ENCODE results near the gene GNA12. TPM values are rescaled to one million over a fixed set of nuclear protein-coding genes. Genes with fewer than 3 reads are reported as not detected.

GNA12 gene
- total and polyA plus RNA-seq, 9 of the 15 experiments (the other 6 are each of a cell fraction or from before 2014, with no cell fraction given) = 0.65 to 32.7 (median 9.6) TPM

DNA sequence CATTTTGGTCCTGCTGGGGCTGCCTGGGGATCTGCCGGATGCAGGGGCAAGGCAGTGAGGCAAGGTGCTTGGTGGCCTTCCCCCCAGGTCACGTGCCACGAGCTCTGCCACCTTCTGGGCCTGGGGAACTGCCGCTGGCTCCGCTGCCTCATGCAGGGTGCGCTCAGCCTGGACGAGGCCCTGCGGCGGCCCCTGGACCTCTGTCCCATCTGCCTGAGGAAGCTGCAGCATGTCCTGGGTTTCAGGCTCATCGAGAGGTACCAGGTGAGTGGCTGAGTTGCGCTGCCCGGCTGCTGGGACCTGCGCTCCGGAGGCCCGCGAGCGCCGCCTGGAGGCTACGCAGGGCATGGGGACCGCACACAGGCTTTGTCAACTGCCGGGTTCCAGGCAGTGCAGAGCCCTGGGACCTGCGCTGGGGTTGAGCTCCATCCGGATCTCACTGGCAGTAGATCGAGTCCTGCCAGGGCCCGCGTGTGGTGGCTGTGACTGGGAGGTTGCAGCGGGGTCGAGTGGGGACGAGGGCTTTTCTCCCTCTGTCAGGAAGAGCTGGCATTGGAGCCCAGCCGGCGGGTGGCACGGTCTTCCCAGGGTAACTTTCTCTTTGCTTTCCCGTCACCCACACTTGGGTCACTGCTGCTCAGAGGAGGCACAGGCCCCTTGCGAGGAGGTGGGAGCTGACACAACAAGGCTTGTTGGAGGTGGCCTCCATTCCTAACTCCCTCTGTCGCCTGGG is 134.4 kb downstream of the GNA12 start (continued):
- TF ChIP-seq, protein P1, sequence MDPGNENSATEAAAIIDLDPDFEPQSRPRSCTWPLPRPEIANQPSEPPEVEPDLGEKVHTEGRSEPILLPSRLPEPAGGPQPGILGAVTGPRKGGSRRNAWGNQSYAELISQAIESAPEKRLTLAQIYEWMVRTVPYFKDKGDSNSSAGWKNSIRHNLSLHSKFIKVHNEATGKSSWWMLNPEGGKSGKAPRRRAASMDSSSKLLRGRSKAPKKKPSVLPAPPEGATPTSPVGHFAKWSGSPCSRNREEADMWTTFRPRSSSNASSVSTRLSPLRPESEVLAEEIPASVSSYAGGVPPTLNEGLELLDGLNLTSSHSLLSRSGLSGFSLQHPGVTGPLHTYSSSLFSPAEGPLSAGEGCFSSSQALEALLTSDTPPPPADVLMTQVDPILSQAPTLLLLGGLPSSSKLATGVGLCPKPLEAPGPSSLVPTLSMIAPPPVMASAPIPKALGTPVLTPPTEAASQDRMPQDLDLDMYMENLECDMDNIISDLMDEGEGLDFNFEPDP (CRISPR knock-in tag; IDR thresholded peaks at IDR 0.05) = no peak
- no peak for TF ChIP-seq ZNF263 (CRISPR knock-in tag; IDR thresholded peaks at IDR 0.05; ENCODE audit: borderline replicate concordance)
- TF ChIP-seq, protein P2, sequence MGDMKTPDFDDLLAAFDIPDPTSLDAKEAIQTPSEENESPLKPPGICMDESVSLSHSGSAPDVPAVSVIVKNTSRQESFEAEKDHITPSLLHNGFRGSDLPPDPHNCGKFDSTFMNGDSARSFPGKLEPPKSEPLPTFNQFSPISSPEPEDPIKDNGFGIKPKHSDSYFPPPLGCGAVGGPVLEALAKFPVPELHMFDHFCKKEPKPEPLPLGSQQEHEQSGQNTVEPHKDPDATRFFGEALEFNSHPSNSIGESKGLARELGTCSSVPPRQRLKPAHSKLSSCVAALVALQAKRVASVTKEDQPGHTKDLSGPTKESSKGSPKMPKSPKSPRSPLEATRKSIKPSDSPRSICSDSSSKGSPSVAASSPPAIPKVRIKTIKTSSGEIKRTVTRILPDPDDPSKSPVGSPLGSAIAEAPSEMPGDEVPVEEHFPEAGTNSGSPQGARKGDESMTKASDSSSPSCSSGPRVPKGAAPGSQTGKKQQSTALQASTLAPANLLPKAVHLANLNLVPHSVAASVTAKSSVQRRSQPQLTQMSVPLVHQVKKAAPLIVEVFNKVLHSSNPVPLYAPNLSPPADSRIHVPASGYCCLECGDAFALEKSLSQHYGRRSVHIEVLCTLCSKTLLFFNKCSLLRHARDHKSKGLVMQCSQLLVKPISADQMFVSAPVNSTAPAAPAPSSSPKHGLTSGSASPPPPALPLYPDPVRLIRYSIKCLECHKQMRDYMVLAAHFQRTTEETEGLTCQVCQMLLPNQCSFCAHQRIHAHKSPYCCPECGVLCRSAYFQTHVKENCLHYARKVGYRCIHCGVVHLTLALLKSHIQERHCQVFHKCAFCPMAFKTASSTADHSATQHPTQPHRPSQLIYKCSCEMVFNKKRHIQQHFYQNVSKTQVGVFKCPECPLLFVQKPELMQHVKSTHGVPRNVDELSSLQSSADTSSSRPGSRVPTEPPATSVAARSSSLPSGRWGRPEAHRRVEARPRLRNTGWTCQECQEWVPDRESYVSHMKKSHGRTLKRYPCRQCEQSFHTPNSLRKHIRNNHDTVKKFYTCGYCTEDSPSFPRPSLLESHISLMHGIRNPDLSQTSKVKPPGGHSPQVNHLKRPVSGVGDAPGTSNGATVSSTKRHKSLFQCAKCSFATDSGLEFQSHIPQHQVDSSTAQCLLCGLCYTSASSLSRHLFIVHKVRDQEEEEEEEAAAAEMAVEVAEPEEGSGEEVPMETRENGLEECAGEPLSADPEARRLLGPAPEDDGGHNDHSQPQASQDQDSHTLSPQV (IDR thresholded peaks at IDR 0.05) = no peak
- no peak for TF ChIP-seq ZNF23 (CRISPR knock-in tag; IDR thresholded peaks at IDR 0.05)
- TF ChIP-seq, protein P3, sequence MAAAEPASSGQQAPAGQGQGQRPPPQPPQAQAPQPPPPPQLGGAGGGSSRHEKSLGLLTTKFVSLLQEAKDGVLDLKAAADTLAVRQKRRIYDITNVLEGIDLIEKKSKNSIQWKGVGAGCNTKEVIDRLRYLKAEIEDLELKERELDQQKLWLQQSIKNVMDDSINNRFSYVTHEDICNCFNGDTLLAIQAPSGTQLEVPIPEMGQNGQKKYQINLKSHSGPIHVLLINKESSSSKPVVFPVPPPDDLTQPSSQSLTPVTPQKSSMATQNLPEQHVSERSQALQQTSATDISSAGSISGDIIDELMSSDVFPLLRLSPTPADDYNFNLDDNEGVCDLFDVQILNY (CRISPR knock-in tag; IDR thresholded peaks at IDR 0.05) = no peak
- TF ChIP-seq, protein P4, sequence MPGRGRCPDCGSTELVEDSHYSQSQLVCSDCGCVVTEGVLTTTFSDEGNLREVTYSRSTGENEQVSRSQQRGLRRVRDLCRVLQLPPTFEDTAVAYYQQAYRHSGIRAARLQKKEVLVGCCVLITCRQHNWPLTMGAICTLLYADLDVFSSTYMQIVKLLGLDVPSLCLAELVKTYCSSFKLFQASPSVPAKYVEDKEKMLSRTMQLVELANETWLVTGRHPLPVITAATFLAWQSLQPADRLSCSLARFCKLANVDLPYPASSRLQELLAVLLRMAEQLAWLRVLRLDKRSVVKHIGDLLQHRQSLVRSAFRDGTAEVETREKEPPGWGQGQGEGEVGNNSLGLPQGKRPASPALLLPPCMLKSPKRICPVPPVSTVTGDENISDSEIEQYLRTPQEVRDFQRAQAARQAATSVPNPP (IDR thresholded peaks at IDR 0.05; ENCODE audit: borderline replicate concordance, insufficient read depth, insufficient read length) = no peak
- TF ChIP-seq NR4A1 (CRISPR knock-in tag; IDR thresholded peaks at IDR 0.05) = no peak
- TF ChIP-seq NR4A1 (tag; IDR thresholded peaks at IDR 0.05) = no peak
- peak; percentile 69 to 88 for TF ChIP-seq RAD21 (CRISPR knock-in tag; conservative IDR thresholded peaks at IDR 0.05 in 1 of 2, IDR thresholded peaks at IDR 0.05 in 1 of 2)
- TF ChIP-seq SMC3 (conservative IDR thresholded peaks at IDR 0.05; ENCODE audit: insufficient read depth, low read depth, low read length) = peak; percentile 95
- TF ChIP-seq, protein P5, sequence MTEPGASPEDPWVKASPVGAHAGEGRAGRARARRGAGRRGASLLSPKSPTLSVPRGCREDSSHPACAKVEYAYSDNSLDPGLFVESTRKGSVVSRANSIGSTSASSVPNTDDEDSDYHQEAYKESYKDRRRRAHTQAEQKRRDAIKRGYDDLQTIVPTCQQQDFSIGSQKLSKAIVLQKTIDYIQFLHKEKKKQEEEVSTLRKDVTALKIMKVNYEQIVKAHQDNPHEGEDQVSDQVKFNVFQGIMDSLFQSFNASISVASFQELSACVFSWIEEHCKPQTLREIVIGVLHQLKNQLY (CRISPR knock-in tag; conservative IDR thresholded peaks at IDR 0.05) = no peak
- TF ChIP-seq, protein P6, sequence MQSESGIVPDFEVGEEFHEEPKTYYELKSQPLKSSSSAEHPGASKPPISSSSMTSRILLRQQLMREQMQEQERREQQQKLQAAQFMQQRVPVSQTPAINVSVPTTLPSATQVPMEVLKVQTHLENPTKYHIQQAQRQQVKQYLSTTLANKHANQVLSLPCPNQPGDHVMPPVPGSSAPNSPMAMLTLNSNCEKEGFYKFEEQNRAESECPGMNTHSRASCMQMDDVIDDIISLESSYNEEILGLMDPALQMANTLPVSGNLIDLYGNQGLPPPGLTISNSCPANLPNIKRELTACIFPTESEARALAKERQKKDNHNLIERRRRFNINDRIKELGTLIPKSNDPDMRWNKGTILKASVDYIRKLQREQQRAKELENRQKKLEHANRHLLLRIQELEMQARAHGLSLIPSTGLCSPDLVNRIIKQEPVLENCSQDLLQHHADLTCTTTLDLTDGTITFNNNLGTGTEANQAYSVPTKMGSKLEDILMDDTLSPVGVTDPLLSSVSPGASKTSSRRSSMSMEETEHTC (IDR thresholded peaks at IDR 0.05) = no peak

Measured in K562 (cell line).